ENCODE measurements around the gene PRL.

The PRL gene

GRCh38 chr6:22328474-22328873, 31.6 kb upstream of the PRL start:
- no peak for DNase-seq (ENCODE audit: extremely low read depth, low read depth)
- TF ChIP-seq CTCF (IDR thresholded peaks at IDR 0.05; ENCODE audit: low read depth, low read length), result no peak

- TF ChIP-seq CTCF (IDR thresholded peaks at IDR 0.05; ENCODE audit: low read depth, low read length), result no peak
- no peak for DNase-seq (ENCODE audit: extremely low read depth, low read depth)
These were observed 31.0 kb upstream of the PRL start for GRCh38 chr6:22327881-22328280.

GRCh38 chr6:22326500-22326899, 29.7 kb upstream of the PRL start:
- no peak for TF ChIP-seq CTCF (IDR thresholded peaks at IDR 0.05; ENCODE audit: low read depth, low read length)
- DNase-seq (ENCODE audit: extremely low read depth, low read depth), result no peak

GRCh38 chr6:22325481-22325880, 28.6 kb upstream of the PRL start:
- no peak for TF ChIP-seq CTCF (IDR thresholded peaks at IDR 0.05; ENCODE audit: low read depth, low read length)
- no peak for DNase-seq (ENCODE audit: extremely low read depth, low read depth)

- no peak for DNase-seq (ENCODE audit: extremely low read depth, low read depth)
- no peak for TF ChIP-seq CTCF (IDR thresholded peaks at IDR 0.05; ENCODE audit: low read depth, low read length)
These were observed 27.0 kb upstream of the PRL start for GRCh38 chr6:22323848-22324247.

- no peak for TF ChIP-seq CTCF (IDR thresholded peaks at IDR 0.05; ENCODE audit: low read depth, low read length)
- DNase-seq (ENCODE audit: extremely low read depth, low read depth), result no peak
These were observed 25.5 kb upstream of the PRL start for GRCh38 chr6:22322103-22323030.

- no peak for TF ChIP-seq CTCF (IDR thresholded peaks at IDR 0.05; ENCODE audit: low read depth, low read length)
- peak; percentile 44 for DNase-seq (ENCODE audit: extremely low read depth, low read depth)
These were observed 23.9 kb upstream of the PRL start for GRCh38 chr6:22320750-22321149.

All from AG09319 (cell line).